ENCODE data around the gene MT1E.

DNA sequence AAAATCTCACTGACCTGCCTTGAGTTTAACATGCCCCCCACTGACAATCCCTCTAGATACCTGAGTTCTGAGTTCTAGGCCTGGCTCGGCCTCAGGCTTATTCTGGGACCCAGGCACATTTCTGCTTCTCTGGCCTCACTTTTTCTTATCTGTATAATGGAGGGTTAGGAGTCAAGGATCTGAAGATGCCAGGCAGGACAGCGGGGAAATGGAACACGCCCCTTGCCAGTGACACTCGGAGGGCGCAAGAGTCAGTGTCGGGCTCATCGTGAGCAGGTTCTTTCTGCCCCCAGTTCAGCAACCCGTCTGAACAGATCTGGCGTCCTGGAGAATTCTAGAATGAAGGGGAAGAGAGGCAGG lies 36.8 kb upstream of the MT1E start:
- TF ChIP-seq POLR2A (IDR thresholded peaks at IDR 0.05) (no peak), CTCF (IDR thresholded peaks at IDR 0.05) (no peak), EP300 (IDR thresholded peaks at IDR 0.05) (no peak)
